Thyroid gland (tissue), 4 donors: Measurements from ENCODE around the gene ZNF688. TPM values are rescaled to one million over a fixed set of nuclear protein-coding genes. Genes with fewer than 3 reads are reported as not detected.

Experiments used
- DNase-seq, 2 donors: peaks; one replicate each; pipeline ENCODE4 v3.0.0-alpha.2; 2019
- H3K27ac ChIP-seq, 3 donors: fragments of 200-600 bp; sonication (generic); 1 replicate in 2 of 3; 2 replicates in 1 of 3; pipeline ENCODE4 v1.5.1; 2016 to 2019; ENCODE audit warnings: mild to moderate bottlenecking in 1 of 3, moderate library complexity in 1 of 3
- H3K27me3 ChIP-seq: fragments of 200-600 bp; sonication (generic); one replicate; pipeline ENCODE4 v1.5.1; 2019
- H3K36me3 ChIP-seq, 2 donors: fragments of 200-600 bp; sonication (generic); one replicate each; pipeline ENCODE4 v1.5.1; 2016 to 2019
- H3K4me1 ChIP-seq, 2 donors: fragments of 200-600 bp; sonication (generic); one replicate each; pipeline ENCODE4 v1.5.1; 2017 to 2019
- H3K4me3 ChIP-seq, 3 donors: fragments of 200-600 bp; sonication (generic); replicated peaks in 1 of 3; 1 replicate in 2 of 3; 2 replicates in 1 of 3; pipeline ENCODE4 v1.5.1; 2016; ENCODE audit warnings: mild to moderate bottlenecking in 1 of 3
- H3K9me3 ChIP-seq: fragments of 200-600 bp; sonication (generic); one replicate; pipeline ENCODE4 v1.5.1; 2017
- POLR2A ChIP-seq, 2 donors: fragments of 450-650 bp; IDR thresholded peaks; one replicate each; pipeline ENCODE4 v1.6.1; 2017; ENCODE audit warnings: antibody characterized with exemption in 2 of 2, mild to moderate bottlenecking in 2 of 2, moderate library complexity in 1 of 2
- WGBS, 2 donors: methylation state at CpG; one replicate each; pipeline ENCODE4 v1.1.5; 2017; 5-methylcytosine and 5-hydroxymethylcytosine counted together
- intact Hi-C: fragments of 100-400 bp; cut with DNase I; formaldehyde crosslinking; loops from one replicate; pipeline ENCODE4 v1.15.1; 2023
- total RNA-seq, 4 donors: library from RNA; depleted of rRNA; stranded (reverse); fragments of >200 nt; gene quantifications; one replicate each; pipeline ENCODE4 v1.2.3, GENCODE V29; 2016
- TF ChIP-seq, protein P1 (sequence below), 6 experiments: fragments of 200-600 bp in 3 of 6; fragments of 450-650 bp in 3 of 6; sonication (generic) in 3 of 6; IDR thresholded peaks; one replicate each; pipeline ENCODE4 v1.5.1; 2016 to 2019; ENCODE audit warnings: antibody characterized with exemption in 6 of 6, mild to moderate bottlenecking in 2 of 6, inconsistent platforms in 1 of 6, moderate library complexity in 1 of 6

Gene ZNF688
- total RNA-seq, 4 donors from 2014 or later: 10.6 to 26.1 (median 16.5) TPM

DNA sequence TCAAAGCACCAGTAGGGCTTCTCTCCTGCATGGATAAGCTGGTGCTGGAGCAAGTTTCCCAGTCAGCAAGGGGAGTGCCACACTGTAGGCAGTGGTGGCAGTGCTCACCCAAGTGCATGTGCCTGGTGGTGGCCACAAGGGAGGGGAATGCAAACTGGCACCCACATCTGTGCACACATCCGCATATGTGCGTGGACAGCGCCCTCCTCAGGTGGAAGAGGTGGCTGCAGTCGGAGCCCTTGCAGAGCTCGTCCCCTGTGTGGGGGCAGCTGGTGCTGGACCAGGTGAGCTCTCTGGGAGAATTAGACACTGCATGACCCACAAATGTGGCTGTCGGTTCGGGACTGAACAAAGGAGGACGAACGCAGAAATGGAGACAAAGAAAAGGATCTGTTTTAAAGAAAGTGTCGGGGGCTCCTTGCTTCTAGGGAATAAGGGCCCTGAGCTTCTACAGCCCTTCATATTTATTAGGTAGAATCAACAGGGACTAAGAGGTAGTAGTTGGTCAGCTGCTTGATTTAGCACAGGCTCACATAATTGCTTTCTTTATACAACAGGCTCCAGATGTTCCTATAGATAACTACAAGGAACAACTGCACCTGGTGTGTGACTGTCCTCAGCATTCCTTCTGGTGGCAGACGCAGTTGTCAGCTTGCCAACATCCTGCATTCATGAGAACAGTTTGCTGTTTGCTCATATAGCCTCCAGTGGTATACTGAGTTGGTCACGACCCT, 44.0 kb upstream of the ZNF688 start:
- TF ChIP-seq POLR2A (IDR thresholded peaks at IDR 0.05): no peak
- TF ChIP-seq, protein P1, sequence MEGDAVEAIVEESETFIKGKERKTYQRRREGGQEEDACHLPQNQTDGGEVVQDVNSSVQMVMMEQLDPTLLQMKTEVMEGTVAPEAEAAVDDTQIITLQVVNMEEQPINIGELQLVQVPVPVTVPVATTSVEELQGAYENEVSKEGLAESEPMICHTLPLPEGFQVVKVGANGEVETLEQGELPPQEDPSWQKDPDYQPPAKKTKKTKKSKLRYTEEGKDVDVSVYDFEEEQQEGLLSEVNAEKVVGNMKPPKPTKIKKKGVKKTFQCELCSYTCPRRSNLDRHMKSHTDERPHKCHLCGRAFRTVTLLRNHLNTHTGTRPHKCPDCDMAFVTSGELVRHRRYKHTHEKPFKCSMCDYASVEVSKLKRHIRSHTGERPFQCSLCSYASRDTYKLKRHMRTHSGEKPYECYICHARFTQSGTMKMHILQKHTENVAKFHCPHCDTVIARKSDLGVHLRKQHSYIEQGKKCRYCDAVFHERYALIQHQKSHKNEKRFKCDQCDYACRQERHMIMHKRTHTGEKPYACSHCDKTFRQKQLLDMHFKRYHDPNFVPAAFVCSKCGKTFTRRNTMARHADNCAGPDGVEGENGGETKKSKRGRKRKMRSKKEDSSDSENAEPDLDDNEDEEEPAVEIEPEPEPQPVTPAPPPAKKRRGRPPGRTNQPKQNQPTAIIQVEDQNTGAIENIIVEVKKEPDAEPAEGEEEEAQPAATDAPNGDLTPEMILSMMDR (IDR thresholded peaks at IDR 0.05): peak in 1 of 6 experiments; percentile 10
- H3K4me1 ChIP-seq: no peaks in the 10 kb centered on the region
- intact Hi-C loops: no loop called here
- peak in 1 of 2 donors; percentile 15 for DNase-seq
- no peak overlapping the region for H3K4me3 ChIP-seq
- H3K36me3 ChIP-seq: no peaks in the 10 kb centered on the region
- no peak overlapping the region for H3K27ac ChIP-seq
- H3K27me3 ChIP-seq: no peaks in the 10 kb centered on the region
- 37 to 38% methylated on average over 12 of the region's 12 CpGs for WGBS, 2 donors
- no peaks in the 10 kb centered on the region for H3K9me3 ChIP-seq

DNA sequence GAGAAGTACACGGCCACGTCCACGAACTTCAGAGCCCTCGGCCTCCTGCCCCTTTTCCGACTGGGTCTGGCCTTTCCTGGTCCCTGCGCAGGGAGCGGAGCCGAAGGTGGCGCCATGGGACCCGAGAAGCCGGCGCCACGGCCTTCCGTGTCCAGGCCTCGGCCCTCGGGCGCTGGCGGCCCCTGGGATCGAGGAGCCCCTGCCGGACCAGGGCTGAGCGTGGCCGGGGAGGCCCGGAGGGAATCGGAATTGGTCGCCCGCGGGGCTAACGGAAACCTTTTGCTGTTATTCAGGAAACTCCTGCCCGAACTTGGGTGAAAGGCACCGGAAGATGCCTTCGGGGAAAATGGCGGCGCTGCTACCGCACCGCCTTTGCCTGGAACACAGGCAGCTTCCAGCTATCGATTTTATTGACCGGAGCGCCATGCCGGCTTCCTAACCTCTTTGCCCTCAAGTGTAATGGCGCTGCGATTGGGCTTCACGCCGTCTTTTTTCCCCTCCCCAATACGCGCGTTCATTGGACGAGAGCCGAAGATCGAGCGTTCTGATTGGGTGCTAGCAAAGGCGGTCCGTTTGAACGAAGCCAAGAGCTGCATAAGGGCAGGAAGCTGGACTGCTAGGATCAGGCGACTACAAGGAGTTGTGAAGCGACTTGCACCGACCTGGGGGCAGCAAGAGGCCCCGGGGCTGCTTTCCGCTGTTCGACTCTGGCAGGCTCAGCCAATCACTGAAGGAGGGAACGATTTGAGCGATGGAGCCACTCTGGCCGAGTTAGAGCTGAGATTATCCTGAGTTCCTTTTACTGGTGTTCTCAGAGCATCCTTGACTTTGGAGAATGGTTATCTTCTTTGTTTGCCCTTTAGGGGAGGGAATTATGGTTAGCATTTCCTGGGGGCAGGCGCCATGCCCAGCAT, 38.7 kb upstream of the ZNF688 start, which contains the start of gene ZNF689:
Gene ZNF689 (minus strand): TSS at position 464 of the 914 bp plus-strand sequence. CDS start 348 bp downstream, at position 116.
- Histone ChIP-seq H3K27me3 (no peaks in the 10 kb centered on the region), H3K36me3 (peaks cover 8 to 13% of the 10 kb centered on the region in 2 donors), H3K9me3 (no peaks in the 10 kb centered on the region), H3K27ac (peak within 1 kb of the TSS; percentile 83 to 96 (median 92)), H3K4me1 (peaks cover 0 to 9% of the 10 kb centered on the region in 2 donors), H3K4me3 (peak within 1 kb of the TSS; percentile 56 to 89 (median 85))
- intact Hi-C loops: loop anchor here (10.0 kb wide), 1 partner anchor 165 kb away; the partner anchor contains the start of gene SEPHS2
- peak; percentile 95 to 96 for DNase-seq
- TF ChIP-seq, protein P1 (IDR thresholded peaks at IDR 0.05): no peak
- TF ChIP-seq POLR2A (IDR thresholded peaks at IDR 0.05): peak in 1 of 2 donors; percentile 73
- 2% methylated on average over 36 to 40 of the region's 63 CpGs for WGBS, 2 donors

DNA sequence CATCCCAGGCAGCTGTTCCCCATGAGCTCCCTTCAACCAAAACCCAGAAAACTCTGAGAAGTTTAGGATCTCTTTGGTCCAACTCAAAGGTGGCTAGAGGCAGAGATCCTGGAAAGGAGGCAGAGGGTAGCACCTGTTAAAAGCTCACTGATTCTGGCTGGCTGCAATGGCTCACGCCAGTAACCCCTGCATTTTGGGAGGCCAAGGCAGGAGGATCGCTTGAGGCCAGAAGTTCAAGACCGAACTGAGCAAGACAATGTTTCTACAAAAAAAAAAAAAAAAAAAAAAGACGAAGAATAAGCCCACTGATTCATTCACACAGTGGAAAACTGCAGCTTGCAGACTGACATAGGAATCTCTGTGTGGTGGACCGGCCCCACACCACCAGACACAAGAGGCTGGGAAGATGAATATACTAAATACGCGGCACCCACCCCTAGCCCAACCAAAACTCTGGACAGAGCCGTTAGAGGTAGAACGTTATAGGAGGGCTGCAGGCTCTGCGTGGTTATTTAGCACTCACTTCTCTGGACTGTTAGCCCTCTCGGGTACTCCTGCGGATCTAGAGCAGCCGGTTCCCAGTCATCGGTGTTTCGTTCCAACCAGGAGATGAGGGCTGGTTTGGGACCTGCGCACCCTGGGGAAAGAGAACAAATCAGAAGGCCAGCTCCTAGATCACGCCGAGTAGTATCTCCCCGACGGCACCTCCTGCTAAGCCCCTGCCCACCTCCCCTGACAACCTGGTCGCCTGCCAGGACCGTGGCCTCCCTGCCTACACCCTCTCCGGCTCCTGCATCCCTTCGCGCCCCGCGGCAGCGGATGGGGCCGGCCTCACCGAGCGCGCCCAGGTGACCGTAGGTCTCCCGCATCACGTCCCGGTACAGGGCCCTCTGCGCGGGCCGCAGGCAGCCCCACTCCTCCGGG, 37.8 kb upstream of the ZNF688 start:
- no peaks in the 10 kb centered on the region for H3K27me3 ChIP-seq
- intact Hi-C loops: loop anchor here (10.0 kb wide), 1 partner anchor 164 kb away; the partner anchor contains the start of gene SEPHS2
- 15% methylated on average over 31 to 34 of the region's 40 CpGs for WGBS, 2 donors
- H3K4me1 ChIP-seq: peaks cover 0 to 9% of the 10 kb centered on the region in 2 donors
- peaks cover 17 to 22% of the 10 kb centered on the region in 2 donors for H3K36me3 ChIP-seq
- no peak for TF ChIP-seq POLR2A (IDR thresholded peaks at IDR 0.05)
- TF ChIP-seq, protein P1 (IDR thresholded peaks at IDR 0.05): no peak
- H3K9me3 ChIP-seq: no peaks in the 10 kb centered on the region
- H3K27ac ChIP-seq: peak overlapping the region; percentile 83 to 96 (median 92)
- H3K4me3 ChIP-seq: peak overlapping the region; percentile 56 to 89 (median 85)
- DNase-seq: peak; percentile 59 to 60

DNA sequence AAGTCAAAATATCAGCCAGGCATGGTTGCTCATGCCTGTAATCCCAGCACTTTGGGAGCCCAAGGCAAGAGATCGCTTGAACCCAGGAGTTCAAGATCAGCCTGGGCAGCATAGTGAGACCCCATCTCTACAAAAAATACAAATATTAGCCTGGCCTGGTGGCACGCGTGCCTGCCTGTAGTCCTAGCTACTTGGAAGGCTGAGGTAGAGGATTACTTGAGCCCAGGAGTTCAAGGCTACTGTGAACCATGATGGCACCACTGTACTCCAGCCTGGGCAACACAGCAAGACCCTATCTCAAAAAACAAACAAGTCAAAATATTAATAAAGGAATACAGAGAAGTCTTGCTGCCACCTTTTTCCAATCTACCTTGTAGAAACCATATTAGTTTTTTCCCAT, 34.5 kb upstream of the ZNF688 start:
- H3K4me1 ChIP-seq: peaks cover 0 to 9% of the 10 kb centered on the region in 2 donors
- intact Hi-C loops: loop anchor here (10.0 kb wide), 1 partner anchor 161 kb away; the partner anchor contains the start of gene SEPHS2
- H3K4me3 ChIP-seq: no peak overlapping the region
- peaks cover 32 to 37% of the 10 kb centered on the region in 2 donors for H3K36me3 ChIP-seq
- no peaks in the 10 kb centered on the region for H3K27me3 ChIP-seq
- 93 to 98% methylated on average over 3 of the region's 3 CpGs for WGBS, 2 donors
- DNase-seq: no peak
- no peaks in the 10 kb centered on the region for H3K9me3 ChIP-seq
- TF ChIP-seq POLR2A (IDR thresholded peaks at IDR 0.05): no peak
- TF ChIP-seq, protein P1 (IDR thresholded peaks at IDR 0.05): no peak
- no peak overlapping the region for H3K27ac ChIP-seq
